Embryonic facial prominence (tissue), 1 donor: Measurements from ENCODE around the gene GID4.

ENCODE experiments used
- DNase-seq: peaks from one replicate; pipeline ENCODE4 v3.0.0-alpha.2; 2016; ENCODE audit errors: extremely low spot score

GID4 gene

DNA sequence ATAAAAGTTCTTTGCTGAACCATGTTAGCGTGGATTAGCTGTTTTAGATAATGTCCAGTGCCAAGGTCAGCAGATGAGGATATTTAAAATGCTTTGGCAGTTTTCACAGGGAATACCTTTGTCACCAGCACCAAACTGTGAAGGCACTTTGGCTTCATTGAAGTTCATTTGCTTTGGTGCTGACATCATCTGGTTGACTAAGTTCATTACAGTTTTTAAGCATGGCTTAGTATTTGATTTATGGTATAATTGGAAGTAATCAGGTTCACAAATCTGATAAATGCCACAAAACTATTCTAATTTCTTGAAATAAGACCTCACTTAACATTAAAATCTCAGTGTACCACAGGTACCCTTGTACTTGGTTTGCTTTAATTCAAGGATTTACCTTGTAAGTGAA lies 4.3 kb downstream of the GID4 start:
- DNase-seq, result no peak

DNA sequence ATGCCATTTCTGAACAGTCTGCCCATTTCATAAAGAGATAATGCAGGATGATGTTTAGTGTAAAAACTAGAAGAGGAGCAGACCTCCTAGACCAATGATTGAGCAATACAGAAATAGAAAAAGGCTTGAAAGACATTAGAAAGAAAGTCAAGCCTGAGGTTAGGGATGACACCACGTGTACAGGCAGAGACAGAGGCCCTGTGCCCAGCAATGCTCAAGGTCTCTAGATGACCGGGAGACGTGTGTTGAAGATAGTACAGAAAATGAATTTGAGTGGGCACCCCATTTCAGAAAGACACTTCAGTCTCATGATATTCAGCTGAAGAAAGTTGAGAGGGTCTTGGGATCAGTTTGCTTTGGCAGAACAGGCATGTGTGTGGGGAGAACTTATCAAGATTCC lies 5.4 kb downstream of the GID4 start:
- no peak for DNase-seq

DNA sequence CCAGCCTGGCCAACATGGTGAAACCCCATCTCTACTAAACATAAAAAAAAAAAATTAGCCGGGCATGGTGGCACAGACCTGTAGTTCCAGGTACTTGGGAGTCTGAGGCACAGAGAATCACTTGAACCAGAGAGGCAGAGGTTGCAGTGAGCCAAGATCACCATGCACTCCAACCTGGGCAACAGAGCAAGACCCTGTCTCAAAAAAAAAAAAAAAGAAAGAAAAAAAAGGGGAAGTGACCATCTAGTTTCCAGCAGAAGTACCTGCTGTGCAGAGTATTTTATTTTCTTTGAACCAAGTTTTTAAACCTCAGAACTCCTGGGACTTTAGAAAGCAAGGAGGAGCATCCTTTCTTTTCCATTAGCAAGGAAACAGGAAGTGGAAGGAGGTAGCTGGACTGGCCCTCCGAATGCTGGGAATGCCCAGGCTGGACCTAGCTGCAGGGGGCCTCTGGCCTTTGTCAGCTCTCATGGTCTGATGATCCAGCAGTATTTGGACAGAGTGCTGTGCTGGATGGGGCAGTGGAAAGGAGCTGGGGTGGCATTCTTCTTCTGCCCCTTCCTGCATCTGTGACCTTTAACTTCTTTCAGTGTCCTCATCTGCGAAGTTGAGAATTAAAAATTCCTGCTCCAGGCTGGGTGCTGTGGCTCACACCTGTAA lies 6.6 kb downstream of the GID4 start:
- no peak for DNase-seq

DNA sequence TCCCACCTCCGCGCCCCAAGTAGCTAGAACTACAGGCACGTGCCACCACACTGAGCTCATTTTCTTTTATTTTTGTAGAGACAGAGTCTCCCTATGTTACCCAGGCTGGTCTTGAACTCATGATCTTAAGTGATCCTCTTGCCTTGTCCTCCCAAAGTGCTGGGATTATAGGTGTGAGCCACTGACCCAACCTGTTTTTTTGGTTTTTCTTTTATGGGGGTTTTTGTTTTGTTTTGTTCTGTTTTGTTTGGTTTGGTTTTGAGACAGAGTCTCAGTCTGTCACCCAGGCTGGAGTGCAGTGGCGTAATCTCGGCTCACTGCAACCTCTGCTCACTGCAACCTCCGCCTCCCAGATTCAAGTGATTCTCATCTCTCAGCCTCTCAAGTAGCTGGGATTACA lies 16.4 kb downstream of the GID4 start:
- no peak for DNase-seq

DNA sequence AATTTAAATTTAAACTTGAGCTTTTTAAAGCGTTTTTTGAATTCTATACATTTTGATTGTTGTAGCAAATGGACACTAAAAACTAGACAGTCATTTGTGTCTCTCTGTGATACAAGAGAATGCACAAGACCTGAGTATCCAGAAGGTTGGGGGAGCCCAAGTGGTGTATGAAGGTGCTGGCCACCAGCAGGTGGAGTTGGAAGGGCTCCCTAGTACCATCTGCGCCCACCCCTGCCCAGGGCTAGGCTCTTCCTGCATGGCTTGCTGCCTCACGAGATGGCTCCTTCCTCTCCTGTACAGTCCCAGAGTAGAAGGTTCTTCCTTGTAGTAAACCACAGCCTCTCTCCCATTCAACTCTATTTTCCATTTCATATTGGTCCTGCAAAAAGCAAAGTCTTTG lies 17.0 kb downstream of the GID4 start:
- no peak for DNase-seq

DNA sequence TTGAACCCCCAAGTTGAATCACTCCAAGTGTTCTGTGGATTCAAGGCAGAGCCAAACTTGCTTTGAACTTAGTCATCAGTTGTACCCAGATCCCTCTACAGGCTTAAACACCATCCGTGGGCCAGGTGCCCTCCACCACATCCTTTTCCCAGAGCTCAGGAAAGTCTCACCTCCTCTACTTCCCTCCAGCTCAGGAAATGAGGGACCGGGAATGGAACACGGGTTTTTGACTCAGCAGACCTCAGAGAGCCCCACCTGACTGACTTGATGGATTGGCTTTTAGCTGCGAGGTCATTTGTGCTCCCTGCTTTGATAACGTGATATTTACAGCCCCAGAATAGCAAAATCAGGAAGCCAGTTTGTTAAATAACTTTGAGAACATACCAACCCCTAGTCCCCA lies 20.1 kb downstream of the GID4 start:
- no peak for DNase-seq

DNA sequence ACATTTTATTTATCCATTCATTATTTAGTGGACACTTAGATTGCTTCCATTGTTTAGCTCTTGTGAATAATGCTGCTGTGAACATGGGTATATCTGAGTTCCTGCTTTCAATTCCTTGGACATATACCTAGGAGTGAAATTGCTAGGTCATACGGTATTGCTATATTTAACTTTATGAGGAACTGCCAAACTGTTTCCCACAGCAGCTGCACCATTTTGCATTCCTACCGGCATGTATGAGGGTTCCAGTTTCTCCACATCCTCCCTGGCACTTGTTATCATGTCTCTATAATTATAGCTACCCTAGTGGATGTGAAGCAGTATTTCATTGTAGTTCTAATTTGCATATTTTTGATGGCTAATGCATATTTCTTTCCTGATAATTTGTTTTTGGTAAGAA lies 24.8 kb downstream of the GID4 start:
- no peak for DNase-seq

DNA sequence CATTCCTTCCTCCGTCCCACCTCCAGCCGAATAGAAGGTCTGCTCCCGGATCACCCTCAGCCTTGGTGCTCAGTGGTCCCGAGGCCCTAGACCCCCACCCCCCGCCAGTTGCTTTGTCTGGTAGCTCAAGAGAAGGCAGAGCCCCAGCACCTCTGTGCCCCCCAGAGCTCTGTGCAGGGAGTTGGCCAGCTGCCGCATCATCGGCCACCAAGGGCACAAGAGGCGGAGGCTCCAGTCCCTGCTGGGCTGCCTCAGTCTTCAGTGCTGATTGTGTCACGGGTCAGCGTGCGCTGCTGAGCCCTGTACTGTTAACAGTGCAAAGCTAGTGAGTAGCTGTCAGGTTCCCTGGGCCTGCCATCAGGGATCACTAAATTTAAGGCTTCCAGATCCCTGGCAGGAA lies 26.3 kb downstream of the GID4 start:
- no peak for DNase-seq

DNA sequence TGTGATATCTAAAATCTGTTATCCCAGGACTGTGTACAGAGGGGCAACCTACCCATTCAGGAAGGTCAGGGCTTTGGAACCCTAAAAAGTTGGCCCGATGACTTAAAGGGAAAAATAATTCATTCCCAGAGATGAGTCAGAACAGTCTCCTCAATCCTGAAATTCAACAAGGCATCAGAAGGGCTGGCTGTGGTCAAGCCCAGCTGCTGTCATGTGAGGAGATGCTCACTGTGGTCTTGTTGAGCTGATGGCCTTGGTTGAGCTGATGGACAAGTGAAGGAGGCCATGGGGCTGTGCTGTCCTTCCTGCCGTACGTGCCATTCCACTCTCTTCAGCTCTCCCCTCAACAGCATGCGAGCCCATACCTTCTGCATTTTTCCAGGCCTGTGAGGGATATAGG lies 27.7 kb downstream of the GID4 start:
- DNase-seq, result no peak

DNA sequence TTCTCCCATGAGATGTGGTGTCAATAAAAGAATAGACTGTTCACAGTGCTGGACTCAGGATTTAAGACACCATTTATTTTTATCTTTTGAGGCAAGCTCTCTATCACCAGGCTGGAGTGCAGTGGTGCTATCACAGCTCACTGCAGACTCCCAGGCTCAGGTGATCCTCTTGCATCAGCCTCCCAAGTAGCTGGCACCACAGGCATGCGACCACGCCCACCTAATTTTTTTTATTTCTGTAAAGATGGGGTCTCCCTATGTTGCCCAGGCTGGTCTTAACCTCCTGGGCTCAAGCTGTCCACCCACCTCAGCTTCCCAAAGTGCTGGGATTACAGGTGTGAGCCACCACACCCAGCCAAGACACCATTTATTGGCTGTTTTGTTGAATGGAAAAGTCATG lies 29.9 kb downstream of the GID4 start:
- no peak for DNase-seq

DNA sequence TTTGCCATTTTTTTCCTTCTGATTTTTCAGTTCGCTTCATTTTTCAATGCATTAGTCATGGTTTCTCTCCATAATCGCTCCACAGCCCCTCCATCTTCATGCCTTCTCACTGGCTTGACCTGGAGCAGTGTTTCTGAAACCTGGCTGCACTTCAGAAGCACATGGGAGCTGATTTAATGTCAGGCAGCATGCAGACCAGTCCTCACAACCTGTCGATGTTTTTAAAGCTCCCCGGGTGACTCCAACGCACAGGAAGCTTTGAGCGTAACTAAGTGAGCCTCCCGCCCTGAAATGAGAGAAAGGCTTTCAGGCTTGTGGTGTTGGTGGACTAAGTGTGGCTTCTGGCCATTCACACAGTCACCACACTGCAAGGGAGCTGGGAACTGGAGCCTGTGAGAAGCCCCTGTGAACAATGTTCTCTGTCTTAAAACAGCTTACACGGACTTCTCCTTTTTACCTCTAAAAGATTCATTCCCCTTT lies 31.7 kb downstream of the GID4 start:
- no peak for DNase-seq

DNA sequence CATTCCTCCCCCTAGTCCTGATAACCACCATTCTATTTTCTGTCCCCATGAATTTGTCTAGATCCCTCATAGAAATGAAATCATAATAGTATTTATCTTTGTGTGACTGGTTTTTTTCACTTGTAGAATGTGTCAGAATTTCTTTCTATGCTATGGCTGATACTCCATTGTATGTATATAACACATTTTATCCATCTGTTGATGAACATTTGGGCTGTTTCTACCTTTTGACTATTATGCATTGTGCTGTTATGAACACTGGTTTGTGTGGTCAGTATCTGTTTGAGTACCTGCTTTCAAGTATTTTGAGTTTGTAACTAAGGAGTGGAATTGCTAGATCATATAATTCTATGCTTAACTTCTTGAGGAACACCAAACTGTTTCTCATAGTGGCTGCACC lies 32.5 kb downstream of the GID4 start:
- DNase-seq, result no peak

DNA sequence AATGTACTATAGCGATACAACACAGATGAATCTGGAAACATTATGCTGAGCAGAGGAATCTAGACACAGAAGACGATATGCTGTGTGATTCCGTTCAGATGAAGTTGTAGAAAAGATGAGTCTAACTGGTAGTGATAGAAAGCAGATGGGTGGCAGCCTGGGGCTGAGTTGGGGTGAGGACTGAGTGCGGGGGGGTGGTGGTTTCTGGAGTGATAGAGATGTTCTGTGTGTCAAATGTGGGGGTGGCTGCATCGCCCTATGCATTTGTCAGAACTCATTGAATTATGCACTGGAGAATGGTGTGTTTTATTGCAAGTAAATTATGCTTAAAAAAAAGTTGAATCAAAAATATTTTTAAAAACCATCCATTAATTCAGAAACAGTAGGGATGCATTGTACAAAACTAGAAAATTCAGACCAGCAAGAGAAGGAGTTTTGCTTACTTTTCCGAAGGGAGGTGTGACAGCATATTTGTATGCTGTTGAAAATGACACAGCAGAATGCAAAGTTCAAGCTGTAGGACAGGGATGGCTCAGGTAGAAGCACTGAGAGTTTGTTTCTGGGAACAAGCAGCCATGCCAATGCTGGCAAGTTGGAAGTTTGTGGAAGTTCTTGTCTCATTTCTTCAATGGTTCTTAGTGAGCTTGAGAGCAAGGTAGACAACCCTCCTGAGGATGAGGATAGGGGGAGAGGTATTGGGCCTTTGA lies 35.5 kb downstream of the GID4 start:
- no peak for DNase-seq

DNA sequence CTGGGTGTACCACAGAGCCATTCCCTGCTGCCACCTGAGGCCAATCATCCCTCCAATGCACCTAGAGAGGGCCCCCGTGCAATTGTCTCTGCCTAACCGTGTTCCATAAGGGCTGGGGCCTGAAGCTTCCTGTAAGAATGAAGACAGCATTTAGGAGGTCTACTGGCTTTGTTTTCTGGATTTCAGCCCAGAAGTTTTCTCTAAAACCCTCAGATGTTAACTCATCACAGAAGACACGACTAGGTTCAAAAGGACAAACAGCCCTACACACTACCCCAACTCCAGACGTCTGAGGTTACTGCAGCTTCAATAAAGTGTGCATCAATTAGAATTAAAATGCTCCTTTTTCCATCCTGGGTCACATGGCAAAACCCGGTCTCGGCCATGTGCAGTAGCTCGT lies 37.7 kb downstream of the GID4 start:
- peak; percentile 37 for DNase-seq

DNA sequence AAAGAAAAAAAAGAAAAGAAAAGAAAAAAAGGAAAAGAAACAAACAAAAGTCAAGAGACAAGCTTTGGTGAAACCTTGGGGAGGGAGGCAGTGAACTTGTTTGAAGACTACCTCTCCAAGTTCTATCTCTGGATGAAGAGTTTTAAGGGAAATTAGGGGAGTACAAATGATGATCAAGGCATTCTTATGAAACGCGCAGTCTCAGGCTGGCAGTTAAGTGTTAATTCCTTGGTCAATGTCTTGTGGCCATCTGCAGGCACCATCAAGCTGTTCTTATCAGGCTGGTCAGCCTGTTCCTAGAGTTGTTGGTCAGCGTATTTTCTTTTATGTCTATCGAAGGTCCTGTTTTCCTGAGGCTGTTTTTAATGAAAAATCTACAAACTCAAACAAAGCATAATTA lies 40.3 kb downstream of the GID4 start:
- DNase-seq, result no peak

DNA sequence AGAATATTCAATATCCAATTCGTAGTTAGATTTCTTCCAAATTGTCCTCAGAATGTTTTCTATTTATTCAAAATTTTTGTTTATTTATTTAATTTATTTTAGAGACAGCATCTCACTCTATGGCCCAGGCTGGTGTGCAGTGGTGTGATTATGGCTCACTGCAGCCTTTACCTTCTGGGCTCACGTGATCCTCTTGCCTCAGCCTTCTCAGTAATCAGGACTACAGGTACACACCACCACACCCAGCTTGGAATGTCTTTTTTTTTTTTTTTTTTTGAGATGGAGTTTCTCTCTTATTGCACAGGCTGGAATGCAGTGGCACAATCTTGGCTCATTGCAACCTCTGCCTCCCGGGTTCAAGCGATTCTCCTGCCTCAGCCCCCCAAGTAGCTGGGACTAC lies 45.0 kb downstream of the GID4 start:
- no peak for DNase-seq

DNA sequence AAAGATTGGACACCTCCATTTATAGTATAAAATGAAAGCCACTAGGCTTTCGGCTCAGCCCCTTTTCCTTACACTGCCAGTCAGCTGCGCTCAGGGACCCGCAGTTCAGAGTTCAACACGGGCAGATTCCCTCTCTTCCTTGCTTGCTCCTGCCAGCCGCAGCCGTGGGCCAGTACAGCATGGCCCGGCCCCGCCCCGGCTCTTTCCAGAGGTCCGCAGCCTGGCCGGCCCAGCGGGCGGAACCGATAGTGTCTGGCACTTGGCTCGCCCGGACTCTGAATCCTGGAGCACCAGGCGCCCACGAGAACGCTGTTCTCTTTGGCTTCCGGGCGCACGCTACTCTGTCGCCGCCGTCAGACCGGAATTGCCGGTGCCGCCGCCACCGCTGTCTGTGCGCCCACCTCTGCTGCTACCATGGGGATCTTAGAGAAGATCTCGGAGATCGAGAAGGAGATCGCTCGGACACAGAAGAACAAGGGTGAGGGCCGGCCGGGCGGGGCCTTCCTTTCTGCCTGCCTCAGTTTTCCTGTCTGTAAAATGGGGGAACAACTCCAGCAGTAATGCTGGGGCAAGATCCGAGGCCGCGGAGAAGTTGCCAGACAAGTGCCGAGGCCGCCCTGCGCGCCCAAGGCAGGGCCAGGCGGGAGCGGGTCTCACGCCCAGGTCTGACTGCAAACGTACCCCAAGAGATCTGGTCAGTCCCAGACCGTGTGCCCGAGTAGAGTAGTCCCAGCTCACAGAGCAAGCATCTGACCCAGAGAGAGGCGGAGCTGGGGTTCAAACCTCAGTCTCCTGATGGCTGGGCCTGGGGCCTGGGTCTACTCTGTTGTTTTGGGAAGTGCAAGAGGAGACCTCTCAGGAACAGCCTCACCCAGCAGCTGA lies 48.6 kb downstream of the GID4 start, which contains the start of gene DRG2:
Gene DRG2, plus strand, starts transcription at position 339 of the 882 bp plus-strand sequence. Its CDS starts 76 bp downstream, at position 415.
- DNase-seq, result peak; percentile 66

DNA sequence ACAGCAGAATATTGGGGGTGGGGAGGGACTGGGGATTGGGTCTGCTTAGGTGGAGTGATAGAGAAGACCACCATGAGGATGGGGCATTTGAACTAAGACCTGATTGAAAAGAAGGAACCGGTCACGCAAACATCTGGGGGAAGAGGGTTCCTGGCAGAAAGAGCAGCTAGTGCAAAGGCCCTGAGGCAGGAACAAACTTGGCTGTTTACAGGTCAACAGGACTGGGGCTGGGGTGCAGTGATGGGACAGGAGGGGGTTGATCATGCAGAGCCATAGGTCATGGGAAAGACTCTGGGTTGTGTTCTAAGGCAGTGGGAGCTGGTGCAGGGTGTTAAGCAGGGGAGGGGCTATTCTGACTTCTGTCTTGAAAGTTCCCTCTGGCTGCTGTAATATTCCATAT lies 50.4 kb downstream of the GID4 start:
- DNase-seq, result no peak

DNA sequence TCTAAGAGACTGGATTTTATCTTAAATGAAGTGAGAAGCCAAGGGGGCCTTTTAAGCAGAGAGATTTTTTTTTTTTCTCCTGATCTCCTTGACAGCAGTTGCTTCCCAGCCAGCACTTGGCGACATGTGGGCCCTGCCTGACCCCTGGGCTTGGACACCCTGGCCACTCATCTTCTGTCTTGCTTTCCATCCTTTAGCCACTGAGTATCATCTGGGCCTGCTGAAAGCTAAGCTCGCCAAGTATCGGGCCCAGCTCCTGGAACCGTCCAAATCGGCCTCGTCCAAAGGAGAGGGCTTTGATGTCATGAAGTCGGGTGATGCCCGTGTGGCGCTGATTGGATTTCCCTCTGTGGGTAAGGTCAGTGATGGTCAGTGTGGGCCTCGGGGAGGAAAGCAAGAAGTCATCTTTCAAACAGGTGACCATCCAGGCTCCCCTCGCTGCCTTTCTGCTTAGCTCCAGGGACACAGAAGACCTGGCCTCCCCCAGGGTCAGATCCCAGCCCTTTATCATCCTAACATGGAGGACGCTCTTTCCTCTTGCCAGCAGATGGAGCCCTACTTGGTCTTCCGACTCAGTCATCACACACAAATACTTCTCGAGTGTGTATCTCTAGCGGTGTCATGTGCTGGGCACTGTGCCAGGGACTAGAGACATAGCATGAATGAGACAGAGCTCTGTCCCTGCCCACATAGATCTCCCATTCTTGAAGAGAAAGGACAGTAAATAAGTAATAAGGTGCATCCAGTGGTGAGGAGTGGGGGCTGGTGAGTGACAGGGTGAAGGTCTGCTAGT lies 54.6 kb downstream of the GID4 start:
- no peak for DNase-seq

DNA sequence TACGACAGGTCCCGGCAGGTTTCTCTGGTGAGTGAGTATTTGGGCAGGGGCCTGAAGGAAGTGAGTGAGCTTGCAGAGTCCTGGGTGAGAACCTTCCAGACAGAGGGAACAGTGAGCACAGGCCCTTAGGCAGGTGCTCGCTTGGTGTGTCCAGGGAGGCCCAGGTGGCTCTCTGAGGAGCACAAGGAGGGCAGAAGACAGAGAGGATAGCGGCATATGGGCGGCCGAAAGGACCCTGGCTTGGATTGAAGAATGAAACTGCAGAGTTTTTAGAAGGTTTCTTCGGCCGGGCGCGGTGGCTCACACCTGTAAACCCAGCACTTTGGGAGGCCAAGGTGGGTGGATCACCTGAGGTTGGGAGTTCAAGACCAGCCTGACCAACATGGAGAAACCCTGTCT lies 55.2 kb downstream of the GID4 start:
- no peak for DNase-seq

DNA sequence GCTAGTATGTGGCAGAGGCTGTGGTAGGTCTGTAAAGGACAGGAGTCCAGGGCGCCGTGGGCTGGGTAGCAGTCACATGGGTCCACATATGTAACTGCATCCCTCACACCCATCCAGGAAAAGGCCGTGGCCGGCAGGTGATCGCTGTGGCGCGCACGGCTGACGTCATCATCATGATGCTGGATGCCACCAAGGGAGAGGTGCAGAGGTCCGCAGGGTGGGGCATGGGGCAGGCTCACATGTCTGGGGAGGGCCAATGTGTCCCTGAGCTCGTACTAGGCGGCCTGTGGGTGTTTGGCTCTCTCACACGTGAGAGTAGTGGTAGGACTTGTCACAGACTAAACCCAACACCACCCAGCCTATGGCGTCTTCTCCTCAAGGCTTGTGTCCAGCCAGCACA lies 60.3 kb downstream of the GID4 start:
- no peak for DNase-seq

DNA sequence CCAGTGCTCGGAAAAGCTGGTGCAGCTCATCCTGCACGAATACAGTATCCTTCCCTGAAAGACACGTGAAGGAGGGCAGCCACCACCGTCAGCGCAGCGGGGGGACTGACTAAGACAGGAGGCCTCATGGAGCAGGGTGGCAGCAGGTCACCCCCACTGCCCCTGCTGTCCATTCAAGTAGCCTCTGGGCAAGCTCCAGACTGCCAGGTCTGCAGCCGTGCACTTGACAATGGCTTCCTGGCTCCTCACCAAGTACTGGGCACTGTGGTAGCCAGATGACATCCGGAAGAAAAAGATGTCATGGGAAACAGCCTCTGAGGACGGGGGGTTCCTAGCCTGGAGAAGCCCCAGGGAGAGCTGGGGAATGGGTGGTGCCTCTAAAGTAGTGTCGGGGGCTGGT lies 61.4 kb downstream of the GID4 start:
- DNase-seq, result no peak
